ENCODE results near the gene PTPN5. TPM values are rescaled to one million over a fixed set of nuclear protein-coding genes. Genes with fewer than 3 reads are reported as not detected.

PTPN5 gene
- total RNA-seq, 1 donor from 2014 or later = 1.2 TPM

- intact Hi-C loops (cut with micrococcal nuclease) = no loop called here
- no peak for ATAC-seq
- no peak for DNase-seq
Measured at GRCh38 chr11:18722293-18722637, 69.3 kb downstream of the PTPN5 start.

GRCh38 chr11:18721561-18722292 lies 69.9 kb downstream of the PTPN5 start:
- peak; percentile 86 for ATAC-seq
- DNase-seq = peak; percentile 43
- intact Hi-C loops (cut with micrococcal nuclease) = no loop called here

GRCh38 chr11:18720808-18721560 lies 70.6 kb downstream of the PTPN5 start:
- intact Hi-C loops (cut with micrococcal nuclease) = no loop called here

GRCh38 chr11:18720091-18720807 lies 71.3 kb downstream of the PTPN5 start:
- intact Hi-C loops (cut with micrococcal nuclease) = no loop called here
- DNase-seq (no peak), ATAC-seq (no peak)

More at GRCh38 chr11:18720808-18721560, 70.6 kb downstream of the PTPN5 start:
- ATAC-seq = peak; percentile 98
- peak; percentile 90 for DNase-seq

- intact Hi-C loops (cut with micrococcal nuclease) = no loop called here
- no peak for DNase-seq
- no peak for ATAC-seq
Measured at GRCh38 chr11:18715476-18715875, 76.1 kb downstream of the PTPN5 start.

GRCh38 chr11:18714443-18714780 lies 77.2 kb downstream of the PTPN5 start:
- DNase-seq = no peak
- intact Hi-C loops (cut with micrococcal nuclease) = no loop called here
- no peak for ATAC-seq

- no peak for ATAC-seq
- intact Hi-C loops (cut with micrococcal nuclease) = no loop called here
- no peak for DNase-seq
Measured at GRCh38 chr11:18713646-18714442, 77.8 kb downstream of the PTPN5 start.

- no peak for DNase-seq
- no peak for ATAC-seq
- intact Hi-C loops (cut with micrococcal nuclease) = no loop called here
Measured at GRCh38 chr11:18710545-18710944, 81.1 kb downstream of the PTPN5 start.

- no peak for ATAC-seq
- no peak for DNase-seq
Measured at GRCh38 chr11:18709414-18709813, 82.2 kb downstream of the PTPN5 start.

GRCh38 chr11:18707811-18708340 lies 83.7 kb downstream of the PTPN5 start:
- intact Hi-C loops (cut with micrococcal nuclease) = no loop called here
- ATAC-seq = no peak
- no peak for DNase-seq

More at GRCh38 chr11:18709414-18709813, 82.2 kb downstream of the PTPN5 start:
- intact Hi-C loops (cut with micrococcal nuclease) = no loop called here

GRCh38 chr11:18706330-18707243 lies 85.0 kb downstream of the PTPN5 start:
- intact Hi-C loops (cut with micrococcal nuclease) = no loop called here
- DNase-seq (peak; percentile 67), ATAC-seq (peak; percentile 61)

- ATAC-seq (peak; percentile 46), DNase-seq (peak; percentile 61)
- intact Hi-C loops (cut with micrococcal nuclease) = no loop called here
Measured at GRCh38 chr11:18705651-18706281, 85.8 kb downstream of the PTPN5 start.

- ATAC-seq (peak; percentile 74), DNase-seq (peak; percentile 70)
- intact Hi-C loops (cut with micrococcal nuclease) = no loop called here
Measured at GRCh38 chr11:18704698-18705097, 86.9 kb downstream of the PTPN5 start.

GRCh38 chr11:18704045-18704645 lies 87.5 kb downstream of the PTPN5 start:
- ATAC-seq (no peak), DNase-seq (no peak)
- intact Hi-C loops (cut with micrococcal nuclease) = no loop called here

- ATAC-seq (peak; percentile 31), DNase-seq (peak; percentile 81)
- intact Hi-C loops (cut with micrococcal nuclease) = no loop called here
Measured at GRCh38 chr11:18703001-18703763, 88.4 kb downstream of the PTPN5 start.

GRCh38 chr11:18701614-18702216 lies 89.9 kb downstream of the PTPN5 start:
- DNase-seq (no peak), ATAC-seq (no peak)
- intact Hi-C loops (cut with micrococcal nuclease) = no loop called here
